ENCODE data around the gene CNTNAP1.
"Not testable (repeated sequence)": the region's sequence is repeated elsewhere in the genome, so short reads cannot be mapped to it uniquely, and the experiment has no call there.

CNTNAP1 gene

GRCh38 chr17:42686520-42687128 is 4.3 kb downstream of the CNTNAP1 start:
- DNase-seq = no peak

DNA sequence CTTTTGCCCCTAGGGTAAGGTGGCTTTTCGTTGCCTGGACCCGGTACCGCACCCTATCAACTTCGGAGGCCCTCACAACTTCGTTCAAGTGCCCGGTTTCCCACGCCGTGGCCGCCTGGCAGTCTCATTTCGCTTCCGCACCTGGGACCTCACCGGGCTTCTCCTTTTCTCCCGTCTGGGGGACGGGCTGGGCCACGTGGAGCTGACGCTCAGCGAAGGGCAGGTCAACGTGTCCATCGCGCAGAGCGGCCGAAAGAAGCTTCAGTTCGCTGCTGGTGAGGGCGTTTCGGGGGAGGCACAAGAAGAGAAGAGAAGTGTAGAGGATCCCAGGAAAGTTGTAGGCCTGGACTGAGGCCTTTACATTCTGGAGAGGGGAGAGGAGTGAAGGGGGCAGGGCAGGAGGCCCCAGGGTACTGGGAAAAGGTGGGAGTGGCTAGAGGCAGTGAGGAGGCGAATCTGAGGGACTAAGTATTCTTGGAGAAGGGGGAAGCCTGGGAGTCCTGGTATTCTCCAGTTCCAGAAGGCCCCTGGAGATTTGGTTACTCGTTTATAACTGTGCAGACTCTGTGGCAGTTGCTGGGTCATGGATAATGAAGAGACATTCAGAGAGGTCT is 5.5 kb downstream of the CNTNAP1 start:
- no peak for DNase-seq

DNA sequence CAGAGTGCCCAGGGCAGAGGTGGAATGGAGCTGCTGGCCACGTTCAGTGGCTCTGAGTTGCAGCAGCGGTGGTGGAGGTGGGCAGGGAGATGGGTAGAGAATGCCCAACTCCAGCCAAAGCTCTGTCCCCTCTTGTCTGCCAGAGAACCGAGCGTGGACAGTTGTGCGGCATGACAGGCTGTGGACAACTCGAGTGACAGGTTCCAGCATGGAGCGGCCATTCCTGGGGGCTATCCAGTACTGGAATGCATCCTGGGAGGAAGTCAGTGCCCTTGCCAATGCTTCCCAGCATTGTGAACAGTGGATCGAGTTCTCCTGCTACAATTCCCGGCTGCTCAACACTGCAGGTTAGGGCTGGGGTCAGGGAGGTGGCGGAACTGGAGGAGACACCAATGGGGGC is 8.3 kb downstream of the CNTNAP1 start:
- no peak for DNase-seq

DNA sequence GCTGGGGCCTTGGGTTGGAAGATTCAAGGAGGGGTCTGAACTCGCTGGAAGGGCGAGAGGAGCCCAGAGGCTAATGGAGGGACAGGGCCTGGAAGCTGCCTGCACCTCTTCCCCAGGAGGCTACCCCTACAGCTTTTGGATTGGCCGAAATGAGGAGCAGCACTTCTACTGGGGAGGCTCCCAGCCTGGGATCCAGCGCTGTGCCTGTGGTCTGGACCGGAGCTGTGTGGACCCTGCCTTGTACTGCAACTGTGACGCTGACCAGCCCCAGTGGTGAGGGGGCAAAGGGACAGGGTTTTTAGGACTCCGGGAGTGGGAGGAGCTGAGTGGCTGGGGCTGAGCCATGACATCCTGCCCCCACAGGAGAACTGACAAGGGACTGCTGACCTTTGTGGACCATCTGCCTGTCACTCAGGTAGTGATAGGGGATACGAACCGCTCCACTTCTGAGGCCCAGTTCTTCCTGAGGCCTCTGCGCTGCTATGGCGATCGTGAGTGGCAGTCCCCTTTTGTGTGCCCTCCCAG is 8.8 kb downstream of the CNTNAP1 start:
- no peak for DNase-seq

- DNase-seq = no peak
Observed at GRCh38 chr17:42692489-42692888, 10.2 kb downstream of the CNTNAP1 start.

GRCh38 chr17:42694524-42694923 is 12.2 kb downstream of the CNTNAP1 start:
- DNase-seq = no peak

DNA sequence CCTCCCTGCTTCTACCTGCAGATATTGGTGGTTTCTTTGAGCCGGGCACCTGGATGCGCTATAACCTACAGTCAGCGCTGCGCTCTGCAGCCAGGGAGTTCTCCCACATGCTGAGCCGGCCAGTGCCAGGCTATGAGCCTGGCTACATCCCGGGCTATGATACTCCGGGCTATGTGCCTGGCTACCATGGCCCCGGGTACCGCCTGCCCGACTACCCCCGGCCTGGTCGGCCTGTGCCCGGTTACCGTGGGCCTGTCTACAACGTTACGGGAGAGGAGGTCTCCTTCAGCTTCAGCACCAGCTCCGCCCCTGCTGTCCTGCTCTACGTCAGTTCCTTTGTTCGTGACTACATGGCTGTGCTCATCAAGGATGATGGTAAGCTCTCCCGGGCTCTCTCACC is 13.2 kb downstream of the CNTNAP1 start:
- DNase-seq = no peak

GRCh38 chr17:42697108-42697811 is 14.9 kb downstream of the CNTNAP1 start:
- DNase-seq = no peak

- no peak for DNase-seq
Observed at GRCh38 chr17:42698736-42699414, 16.5 kb downstream of the CNTNAP1 start.

DNA sequence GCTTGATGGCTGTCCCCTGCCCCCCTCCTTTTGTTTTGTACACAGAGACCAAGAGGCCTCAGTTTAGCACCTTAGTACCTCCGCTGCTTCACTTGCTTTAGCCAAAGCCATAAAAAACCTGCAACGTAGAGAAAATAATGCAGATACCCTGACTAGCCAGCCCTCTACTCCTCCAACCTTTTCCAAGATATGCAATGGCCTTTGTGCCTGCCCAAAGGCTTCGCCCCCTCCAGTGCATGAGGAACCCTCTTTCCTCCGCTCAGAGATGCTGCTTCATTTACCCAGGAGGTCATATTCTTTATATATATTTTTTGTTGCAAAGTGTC is 17.0 kb downstream of the CNTNAP1 start:
- no peak for DNase-seq

- no peak for DNase-seq
Observed at GRCh38 chr17:42700586-42701289, 18.4 kb downstream of the CNTNAP1 start.

DNA sequence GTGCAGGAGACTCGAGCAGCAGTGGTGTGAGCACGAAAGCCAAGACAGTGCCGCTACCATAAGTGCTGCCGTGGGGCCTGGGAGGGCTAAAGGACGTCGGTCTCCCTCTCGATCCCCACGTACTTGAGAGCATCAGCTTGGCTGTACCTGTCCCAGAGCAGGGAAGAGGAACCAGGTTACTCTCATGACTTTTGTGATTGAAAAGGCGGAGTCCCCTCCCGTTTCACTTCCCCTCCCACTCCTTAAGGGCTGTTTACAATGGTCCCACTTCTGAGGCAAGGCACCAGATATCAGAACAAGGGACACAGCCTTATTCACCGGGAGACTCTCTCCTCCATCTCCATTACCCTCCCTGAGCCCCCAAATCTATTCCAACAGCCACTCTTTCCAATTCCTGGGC is 20.1 kb downstream of the CNTNAP1 start:
- no peak for DNase-seq

DNA sequence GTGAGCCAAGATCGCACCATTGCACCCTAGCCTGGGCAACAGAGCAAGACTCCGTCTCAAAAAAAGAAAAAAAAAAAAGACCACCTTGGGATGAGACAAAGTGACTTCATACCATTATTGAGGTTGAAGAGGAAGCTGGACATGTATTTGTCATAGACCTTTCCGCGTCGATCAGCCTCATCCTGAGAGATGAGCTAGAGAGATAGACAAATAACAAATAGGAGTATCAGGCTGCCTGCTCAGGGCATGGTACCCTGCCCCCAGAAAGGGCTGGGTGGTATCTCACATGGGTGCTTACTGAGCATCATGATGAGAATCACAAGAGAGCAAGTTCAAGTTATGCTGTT is 22.1 kb downstream of the CNTNAP1 start:
- no peak for DNase-seq

GRCh38 chr17:42704837-42705494 is 22.6 kb downstream of the CNTNAP1 start:
- no peak for DNase-seq

DNA sequence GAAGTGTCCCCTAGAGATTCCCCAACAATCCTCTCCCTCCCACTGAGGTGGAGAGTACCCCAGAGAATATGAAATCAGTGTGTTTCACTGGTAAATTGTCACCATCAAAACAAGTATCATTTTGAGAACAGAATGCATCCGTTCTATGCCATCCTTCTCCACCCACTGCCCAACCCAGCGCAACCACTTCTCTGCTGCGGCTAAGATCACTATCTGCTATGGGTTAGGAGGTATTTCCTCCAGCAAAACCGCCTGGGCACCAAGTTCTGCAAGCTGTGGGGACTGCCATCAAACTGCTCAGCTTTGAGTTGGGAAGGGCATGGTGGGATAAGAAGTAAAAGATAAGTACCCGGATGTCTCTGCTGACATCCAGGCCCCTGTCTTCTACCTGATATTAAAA is 24.4 kb downstream of the CNTNAP1 start:
- no peak for DNase-seq

DNA sequence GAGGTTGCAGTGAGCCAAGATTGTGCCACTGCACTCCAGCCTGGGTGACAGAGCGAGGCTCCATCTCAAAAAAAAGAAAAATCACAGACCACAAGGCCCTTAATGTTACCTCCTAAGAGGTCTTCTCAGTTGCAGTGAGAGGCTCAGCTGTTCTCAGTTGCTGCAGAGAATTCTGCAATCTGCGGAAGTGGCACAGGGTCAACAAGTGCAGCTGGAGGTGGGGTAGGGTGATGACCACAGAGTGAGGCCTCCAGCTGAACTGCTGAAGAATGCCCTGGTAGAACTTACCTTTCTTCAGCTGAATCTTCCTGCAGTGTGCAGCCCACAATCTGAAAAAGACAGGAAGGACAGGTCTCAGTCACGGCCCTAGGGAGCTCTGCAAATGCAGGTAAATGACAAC is 26.3 kb downstream of the CNTNAP1 start:
- DNase-seq = no peak

DNA sequence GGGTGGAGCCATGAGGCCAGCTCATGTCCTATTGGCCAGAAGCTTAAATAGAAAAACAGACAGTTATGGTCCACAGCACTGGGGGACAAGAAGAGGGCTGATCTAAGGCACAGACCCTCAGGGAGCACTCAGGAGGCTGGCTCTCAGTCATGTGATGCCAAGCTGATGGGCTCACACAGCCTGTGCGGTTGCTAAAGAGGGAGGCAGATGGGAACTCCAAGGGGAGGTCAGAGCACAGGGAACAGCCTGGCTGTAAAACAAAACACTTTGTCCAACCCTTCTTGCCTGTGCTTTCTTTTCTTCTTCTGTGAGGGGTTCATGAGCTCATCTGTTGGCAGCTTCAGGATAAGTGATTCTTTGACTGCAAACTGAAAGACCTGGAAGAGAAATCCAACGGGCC is 27.2 kb downstream of the CNTNAP1 start:
- no peak for DNase-seq

DNA sequence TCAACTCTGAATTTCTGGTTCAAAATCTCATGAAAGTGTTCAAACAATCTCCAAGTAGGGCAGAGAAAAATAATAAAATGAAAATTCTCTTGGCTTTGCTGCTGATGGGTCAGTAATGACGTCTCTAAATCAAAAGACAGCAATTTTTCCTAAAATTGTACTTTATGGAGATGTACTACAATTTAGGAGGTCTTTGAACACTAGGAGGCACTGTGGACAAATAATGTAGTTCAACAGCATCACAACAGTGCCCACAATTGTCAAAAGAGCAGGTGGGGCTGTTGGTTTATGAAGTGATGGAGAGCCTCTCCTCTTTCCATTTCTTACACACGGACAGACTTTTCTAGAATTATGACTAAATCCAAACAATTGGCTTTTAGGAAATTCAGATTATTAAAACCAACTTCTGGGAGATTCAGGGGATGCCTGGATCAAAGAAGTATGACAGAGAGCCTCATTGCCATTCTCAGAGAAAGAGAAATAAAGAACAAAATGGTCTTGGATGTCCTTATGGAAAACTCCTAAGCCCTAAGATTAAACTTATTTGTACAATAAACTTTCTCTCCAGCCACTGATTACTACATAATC is 38.8 kb downstream of the CNTNAP1 start:
- no peak for DNase-seq

DNA sequence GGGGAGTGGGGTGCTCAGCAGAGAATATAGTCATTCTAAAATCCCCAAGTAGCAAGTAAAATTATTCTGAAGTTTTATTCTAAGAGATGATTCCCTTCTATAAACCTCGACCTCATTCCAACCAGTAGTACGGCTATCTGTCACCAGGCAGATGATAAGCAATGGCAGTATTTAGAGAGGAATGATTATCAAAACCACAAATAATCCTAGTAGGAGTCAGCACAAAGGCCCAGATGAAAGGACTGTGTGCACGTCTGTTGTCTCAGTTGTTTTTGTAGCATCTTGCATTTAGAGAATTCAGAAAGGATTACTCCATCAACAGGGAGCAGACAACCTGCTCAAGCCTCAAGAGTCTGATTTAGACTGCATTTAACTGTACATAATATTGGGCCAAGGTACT is 41.3 kb downstream of the CNTNAP1 start:
- DNase-seq = no peak

- no peak for DNase-seq
Observed at GRCh38 chr17:42725143-42725542, 42.8 kb downstream of the CNTNAP1 start.

DNA sequence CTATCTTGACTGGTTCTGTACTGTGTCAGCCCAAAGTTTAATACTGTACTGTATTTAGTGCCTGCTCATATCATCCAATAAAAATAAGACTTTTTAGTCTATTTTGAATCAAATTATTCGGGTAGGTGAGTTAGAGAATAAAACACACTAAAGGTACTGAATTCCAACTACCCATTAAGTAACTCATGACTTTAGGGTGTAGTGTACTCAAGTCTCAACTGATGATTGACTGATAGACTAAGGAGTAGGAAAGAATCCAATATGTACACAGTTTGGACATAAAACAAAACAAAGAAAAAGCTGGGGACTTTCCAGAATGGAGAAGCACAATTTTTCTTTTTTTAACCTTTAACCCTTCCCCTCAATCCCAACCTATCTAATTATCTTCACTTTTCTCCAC is 58.4 kb downstream of the CNTNAP1 start:
- no peak for DNase-seq

- not testable (repeated sequence) for DNase-seq
Observed at GRCh38 chr17:42742916-42743315, 60.6 kb downstream of the CNTNAP1 start.
